Mucosa of descending colon (tissue), 3 donors: Measurements from ENCODE around the gene STRADB. TPM values are rescaled to one million over a fixed set of nuclear protein-coding genes. Genes with fewer than 3 reads are reported as not detected.

ENCODE experiments used
- ATAC-seq: fragments of 200-7000 bp; cut with Tn5 transposase; one replicate; pipeline ENCODE4 v1.9.1; 2020; ENCODE audit warnings: mild to moderate bottlenecking, moderate library complexity
- DNase-seq, 3 donors: peaks; one replicate each; pipeline ENCODE4 v3.0.0-alpha.2; 2020
- H3K36me3 ChIP-seq: fragments of 200-600 bp; one replicate; pipeline ENCODE4 v1.8.0; 2021; ENCODE audit warnings: low read depth, mild to moderate bottlenecking
- H3K4me1 ChIP-seq: fragments of 200-600 bp; one replicate; pipeline ENCODE4 v1.8.0; 2021; ENCODE audit warnings: low read depth, mild to moderate bottlenecking
- H3K4me3 ChIP-seq: fragments of 200-600 bp; one replicate; pipeline ENCODE4 v1.8.0; 2021; ENCODE audit warnings: mild to moderate bottlenecking
- H3K9me3 ChIP-seq: fragments of 200-600 bp; one replicate; pipeline ENCODE4 v1.8.0; 2021; ENCODE audit warnings: mild to moderate bottlenecking
- intact Hi-C, 2 donors: fragments of 100-400 bp; cut with DNase I in 1 of 2; cut with micrococcal nuclease in 1 of 2; formaldehyde crosslinking; loops; one replicate each; pipeline versions ENCODE4 v1.11.0 to v1.11.1; 2022; cut with DNase I, micrococcal nuclease
- total RNA-seq, 3 donors: library from RNA; stranded (reverse); fragmentation: NEBNext Ultra II Directional in 2 of 3; extraction: Animal tissue kit (Norgen Biotek cat#: 25700) in 2 of 3; gene quantifications; one replicate each; pipeline versions ENCODE4 v1.2.1 to v1.2.4, GENCODE V29; 2021 to 2023
- TF ChIP-seq, protein P1 (sequence below): fragments of 200-600 bp; IDR thresholded peaks from one replicate; pipeline ENCODE4 v1.8.0; 2022; ENCODE audit warnings: antibody characterized with exemption, mild to moderate bottlenecking
- donor health status: DM: no; HTN: no; CAD: no; lungs with moderate emphysema.
- donor health status: DM: no; HTN: no; CAD: no.
- donor health status: DM: no; HTN: yes; CAD: no.

STRADB gene
- total RNA-seq, 3 donors from 2014 or later = 47.4 to 79.1 (median 62.1) TPM

DNA sequence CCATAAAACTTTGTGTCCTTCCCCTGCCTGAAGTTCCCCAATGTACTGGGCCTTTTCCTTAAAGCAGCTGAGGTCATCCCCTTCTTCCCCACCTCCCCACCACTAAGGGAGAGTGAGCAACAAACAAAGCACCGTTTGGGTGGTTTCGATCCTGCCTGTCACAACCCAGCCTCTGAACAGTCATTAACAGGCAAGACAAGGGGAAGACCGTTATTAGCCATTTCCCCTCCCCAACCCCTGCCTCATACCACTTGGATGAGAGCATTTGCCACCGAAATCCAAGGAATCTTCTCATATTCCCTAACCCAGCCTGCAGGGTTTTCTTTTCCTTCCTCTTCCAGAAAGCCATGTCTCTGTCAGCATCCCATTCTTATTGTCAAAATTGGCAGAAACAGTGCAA, 65.6 kb downstream of the STRADB start:
- DNase-seq (no peak), ATAC-seq (no peak)
- intact Hi-C loops = no loop called here

GRCh38 chr2:201520201-201520600, 68.7 kb downstream of the STRADB start:
- DNase-seq (no peak), ATAC-seq (no peak)
- Histone ChIP-seq H3K4me1 (no peaks in the 10 kb centered on the region), H3K36me3 (no peaks in the 10 kb centered on the region), H3K4me3 (no peak overlapping the region), H3K9me3 (peaks cover 5% of the 10 kb centered on the region)
- TF ChIP-seq, protein P1, sequence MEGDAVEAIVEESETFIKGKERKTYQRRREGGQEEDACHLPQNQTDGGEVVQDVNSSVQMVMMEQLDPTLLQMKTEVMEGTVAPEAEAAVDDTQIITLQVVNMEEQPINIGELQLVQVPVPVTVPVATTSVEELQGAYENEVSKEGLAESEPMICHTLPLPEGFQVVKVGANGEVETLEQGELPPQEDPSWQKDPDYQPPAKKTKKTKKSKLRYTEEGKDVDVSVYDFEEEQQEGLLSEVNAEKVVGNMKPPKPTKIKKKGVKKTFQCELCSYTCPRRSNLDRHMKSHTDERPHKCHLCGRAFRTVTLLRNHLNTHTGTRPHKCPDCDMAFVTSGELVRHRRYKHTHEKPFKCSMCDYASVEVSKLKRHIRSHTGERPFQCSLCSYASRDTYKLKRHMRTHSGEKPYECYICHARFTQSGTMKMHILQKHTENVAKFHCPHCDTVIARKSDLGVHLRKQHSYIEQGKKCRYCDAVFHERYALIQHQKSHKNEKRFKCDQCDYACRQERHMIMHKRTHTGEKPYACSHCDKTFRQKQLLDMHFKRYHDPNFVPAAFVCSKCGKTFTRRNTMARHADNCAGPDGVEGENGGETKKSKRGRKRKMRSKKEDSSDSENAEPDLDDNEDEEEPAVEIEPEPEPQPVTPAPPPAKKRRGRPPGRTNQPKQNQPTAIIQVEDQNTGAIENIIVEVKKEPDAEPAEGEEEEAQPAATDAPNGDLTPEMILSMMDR = no peak
- intact Hi-C loops = no loop called here

More for the DNA sequence above, 65.6 kb downstream of the STRADB start:
- Histone ChIP-seq H3K4me3 (no peak overlapping the region), H3K4me1 (no peaks in the 10 kb centered on the region), H3K9me3 (no peaks in the 10 kb centered on the region), H3K36me3 (no peaks in the 10 kb centered on the region)
- TF ChIP-seq, protein P1 = no peak

- ATAC-seq = no peak
- Histone ChIP-seq H3K4me3 (no peak overlapping the region), H3K36me3 (no peaks in the 10 kb centered on the region), H3K4me1 (no peaks in the 10 kb centered on the region), H3K9me3 (peaks cover 5% of the 10 kb centered on the region)
- intact Hi-C loops = no loop called here
- TF ChIP-seq, protein P1 = no peak
- no peak for DNase-seq
These were observed 71.4 kb downstream of the STRADB start for GRCh38 chr2:201522965-201523364.

- ATAC-seq (no peak), DNase-seq (no peak)
- Histone ChIP-seq H3K4me1 (no peaks in the 10 kb centered on the region), H3K4me3 (no peak overlapping the region), H3K36me3 (no peaks in the 10 kb centered on the region), H3K9me3 (peaks cover 5% of the 10 kb centered on the region)
- intact Hi-C loops = no loop called here
- TF ChIP-seq, protein P1 = no peak
These were observed 72.0 kb downstream of the STRADB start for GRCh38 chr2:201523506-201523905.

Other genes starting within 250 kb of the STRADB start
- gene CASP8, start 191.2 kb upstream of the STRADB start, total RNA-seq = 10 to 100 TPM; 38.4 to 49.8 (median 48.9) TPM
- 1 to 10 TPM in 2 of 3 donors, under 1 TPM in 1; 0.93 to 3.5 (median 2.1) TPM for gene FLACC1, start 94.4 kb upstream of the STRADB start, total RNA-seq
- 10 to 100 TPM; 65.6 to 82.2 (median 76.0) TPM for gene TRAK2, start 282 bp upstream of the STRADB start, total RNA-seq
- 10 to 100 TPM in 2 of 3 donors, 1 to 10 TPM in 1; 3.0 to 11.6 (median 10.1) TPM for gene TMEM237, start 191.8 kb downstream of the STRADB start, total RNA-seq
- under 1 TPM in 1 of 3 donors, not detected in 2; 0.25 TPM for gene MPP4, start 246.9 kb downstream of the STRADB start, total RNA-seq